HFF-Myc (cell line): ENCODE data around the gene COQ3.

Source experiments
- DNase-seq: peaks from one replicate; pipeline ENCODE4 v3.0.0-alpha.2; 2011; ENCODE audit warnings: low read depth; ENCODE audit errors: extremely low read depth
- H3K4me3 ChIP-seq: replicated peaks from 2 replicates; pipeline ENCODE4 v1.5.1; 2011; ENCODE audit warnings: low read depth, mild to moderate bottlenecking, control low read depth, low read length
- TF ChIP-seq, protein P1 (sequence below): IDR thresholded peaks from 2 replicates; pipeline ENCODE4 v1.5.1; 2012; ENCODE audit warnings: mild to moderate bottlenecking, low read depth, low read length, control low read depth; ENCODE audit errors: missing control alignments

Gene COQ3

DNA sequence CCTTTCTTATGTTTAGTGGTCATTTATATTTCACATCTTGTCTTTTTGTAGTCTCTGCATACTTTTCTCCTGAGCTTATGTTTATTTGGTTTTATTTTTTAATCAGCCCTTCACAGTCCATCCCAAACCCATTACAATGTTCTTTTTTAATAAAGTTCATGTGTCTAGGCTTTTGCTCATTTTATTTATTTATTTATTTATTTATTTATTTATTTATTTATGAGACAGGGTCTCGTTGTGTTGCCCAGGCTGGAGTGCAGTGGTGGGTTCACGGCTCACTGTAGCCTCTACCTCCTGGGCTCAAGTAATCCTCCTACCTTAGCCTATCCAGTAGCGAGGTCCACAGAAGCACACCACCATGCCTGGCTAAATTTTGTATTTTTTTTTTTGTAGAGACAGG is 3.1 kb downstream of the COQ3 start:
- no peak overlapping the region for H3K4me3 ChIP-seq
- DNase-seq = no peak
- TF ChIP-seq, protein P1, sequence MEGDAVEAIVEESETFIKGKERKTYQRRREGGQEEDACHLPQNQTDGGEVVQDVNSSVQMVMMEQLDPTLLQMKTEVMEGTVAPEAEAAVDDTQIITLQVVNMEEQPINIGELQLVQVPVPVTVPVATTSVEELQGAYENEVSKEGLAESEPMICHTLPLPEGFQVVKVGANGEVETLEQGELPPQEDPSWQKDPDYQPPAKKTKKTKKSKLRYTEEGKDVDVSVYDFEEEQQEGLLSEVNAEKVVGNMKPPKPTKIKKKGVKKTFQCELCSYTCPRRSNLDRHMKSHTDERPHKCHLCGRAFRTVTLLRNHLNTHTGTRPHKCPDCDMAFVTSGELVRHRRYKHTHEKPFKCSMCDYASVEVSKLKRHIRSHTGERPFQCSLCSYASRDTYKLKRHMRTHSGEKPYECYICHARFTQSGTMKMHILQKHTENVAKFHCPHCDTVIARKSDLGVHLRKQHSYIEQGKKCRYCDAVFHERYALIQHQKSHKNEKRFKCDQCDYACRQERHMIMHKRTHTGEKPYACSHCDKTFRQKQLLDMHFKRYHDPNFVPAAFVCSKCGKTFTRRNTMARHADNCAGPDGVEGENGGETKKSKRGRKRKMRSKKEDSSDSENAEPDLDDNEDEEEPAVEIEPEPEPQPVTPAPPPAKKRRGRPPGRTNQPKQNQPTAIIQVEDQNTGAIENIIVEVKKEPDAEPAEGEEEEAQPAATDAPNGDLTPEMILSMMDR = no peak

GRCh38 chr6:99384507-99384906 is 9.5 kb downstream of the COQ3 start:
- DNase-seq = no peak
- TF ChIP-seq, protein P1 = no peak
- no peak overlapping the region for H3K4me3 ChIP-seq

GRCh38 chr6:99378636-99379035 is 15.4 kb downstream of the COQ3 start:
- TF ChIP-seq, protein P1 = no peak

DNA sequence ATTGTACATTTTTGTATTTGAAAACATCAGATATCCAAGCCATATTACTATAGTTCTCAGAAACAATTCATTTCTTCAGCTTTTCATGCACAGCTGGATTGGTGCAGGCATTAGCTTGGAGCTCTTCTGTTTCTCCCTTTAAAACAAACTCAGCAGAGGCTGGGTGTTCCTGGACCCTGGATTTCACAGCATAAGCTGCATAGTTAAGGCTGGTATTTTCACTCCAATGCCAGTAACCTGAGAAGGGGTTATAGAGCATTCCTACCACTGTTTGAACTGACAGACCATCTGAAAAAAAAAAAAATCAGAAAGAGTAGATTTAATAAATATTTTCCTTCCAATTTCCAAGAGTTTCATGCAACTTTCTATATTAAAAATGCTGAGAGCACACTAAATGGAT is 24.5 kb downstream of the COQ3 start:
- DNase-seq = no peak
- H3K4me3 ChIP-seq = no peak overlapping the region
- TF ChIP-seq, protein P1 = no peak

More at GRCh38 chr6:99378636-99379035, 15.4 kb downstream of the COQ3 start:
- DNase-seq = no peak
- no peak overlapping the region for H3K4me3 ChIP-seq

GRCh38 chr6:99366852-99367251 is 27.1 kb downstream of the COQ3 start:
- TF ChIP-seq, protein P1 = no peak
- DNase-seq = no peak
- no peak overlapping the region for H3K4me3 ChIP-seq

GRCh38 chr6:99364026-99364425 is 30.0 kb downstream of the COQ3 start:
- H3K4me3 ChIP-seq = no peak overlapping the region
- TF ChIP-seq, protein P1 = no peak
- no peak for DNase-seq

DNA sequence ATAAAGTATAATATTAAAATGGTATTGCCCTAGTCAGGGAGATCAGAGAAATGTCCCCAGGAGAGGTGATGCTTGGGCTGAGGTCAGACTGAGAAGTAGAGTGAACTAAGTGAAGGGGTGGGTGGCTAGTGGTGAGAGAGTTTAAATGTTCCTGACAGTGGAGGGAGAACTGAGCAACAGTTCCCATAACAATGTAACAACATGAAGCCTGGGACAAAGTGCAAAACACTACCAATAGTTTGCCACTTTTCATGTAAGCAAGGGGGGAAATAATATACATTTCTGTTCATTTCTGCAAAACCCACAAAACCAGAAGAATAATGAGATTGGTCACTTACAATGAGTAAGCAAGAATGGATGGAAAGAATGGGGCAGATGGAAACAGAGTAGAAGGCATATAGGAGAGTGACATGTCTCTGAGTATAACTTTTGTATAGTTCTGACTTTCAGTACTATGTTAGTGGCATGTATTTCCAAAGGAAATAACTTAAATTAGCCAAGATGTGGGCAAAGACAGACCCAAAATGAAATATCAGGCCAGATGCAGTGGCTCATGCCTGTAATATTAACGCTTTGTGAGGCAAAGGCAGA is 31.2 kb downstream of the COQ3 start:
- TF ChIP-seq, protein P1 = no peak
- no peak for DNase-seq
- H3K4me3 ChIP-seq = no peak overlapping the region
